H1 (cell line): ENCODE measurements around the gene SSBP3. TPM values are rescaled to one million over a fixed set of nuclear protein-coding genes. Genes with fewer than 3 reads are reported as not detected.

Experiments used
- CTCF ChIA-PET: fragments of 300-600 bp; sonication (Branson Sonifier 250); formaldehyde crosslinking; loops from one replicate; lab custom pipeline; 2021; ENCODE audit not compliant: partially characterized antibody; lab: Charles Lee
- POLR2A ChIA-PET: fragments of 300-600 bp; sonication (Branson Sonifier 250); formaldehyde crosslinking; loops from one replicate; lab custom pipeline; 2021; ENCODE audit warnings: inconsistent platforms; ENCODE audit not compliant: partially characterized antibody; lab: Charles Lee
- DNase-seq, 2 experiments: peaks; one replicate each; pipeline versions ENCODE4 v3.0.0 to v3.0.0-alpha.2; 2010 to 2022; ENCODE audit warnings: low spot score in 2 of 2, low read depth in 1 of 2, mixed read lengths in 1 of 2
- FAIRE-seq: peaks from 2 replicates; lab custom pipeline; 2011; peaks lifted over from hg19 to GRCh38; lab: Jason Lieb, UNC
- H2AFZ ChIP-seq: 2 replicates; pipeline ENCODE4 v1.8.1; 2012; ENCODE audit warnings: low read length, inconsistent platforms
- H2AK5ac ChIP-seq: 2 replicates; pipeline ENCODE4 v1.6.1; 2013; ENCODE audit warnings: low read depth, low read length
- H2BK120ac ChIP-seq: replicated peaks from 2 replicates; pipeline ENCODE3; 2013; ENCODE audit warnings: low read depth, low read length, inconsistent platforms
- H2BK12ac ChIP-seq: 2 replicates; pipeline ENCODE4 v1.6.1; 2013; ENCODE audit warnings: low read depth, low read length
- H2BK15ac ChIP-seq: 2 replicates; pipeline ENCODE4 v1.6.1; 2013; ENCODE audit warnings: low read length
- H2BK20ac ChIP-seq: 2 replicates; pipeline ENCODE4 v1.6.1; 2013; ENCODE audit warnings: low read length
- H2BK5ac ChIP-seq: 2 replicates; pipeline ENCODE4 v1.6.1; 2013; ENCODE audit warnings: low read depth, low read length
- H3K14ac ChIP-seq: 2 replicates; pipeline ENCODE4 v1.6.1; 2013; ENCODE audit warnings: inconsistent platforms; ENCODE audit not compliant: insufficient read length
- H3K18ac ChIP-seq: 2 replicates; pipeline ENCODE4 v1.6.1; 2013; ENCODE audit warnings: low read length; ENCODE audit errors: extremely low read depth
- H3K23ac ChIP-seq: 2 replicates; pipeline ENCODE4 v1.6.1; 2013; ENCODE audit warnings: inconsistent platforms; ENCODE audit not compliant: insufficient read length
- H3K23me2 ChIP-seq: 2 replicates; pipeline ENCODE4 v1.6.1; 2013; ENCODE audit warnings: low read depth, low read length
- H3K27ac ChIP-seq: 2 replicates; pipeline ENCODE4 v1.6.1; 2011; ENCODE audit warnings: low read depth, low read length, inconsistent platforms
- H3K27me3 ChIP-seq, 4 experiments: replicated peaks in 1 of 4; 1 replicate in 1 of 4; 2 replicates in 3 of 4; pipeline versions ENCODE4 v1.6.1 to v1.8.1; 2011 to 2013; ENCODE audit warnings: low read length in 3 of 4, mild to moderate bottlenecking in 3 of 4, inconsistent platforms in 2 of 4, mixed read lengths in 2 of 4, moderate library complexity in 1 of 4; ENCODE audit not compliant: control insufficient read depth in 3 of 4, insufficient read depth in 3 of 4; ENCODE audit errors: extremely low read depth in 1 of 4
- H3K36me3 ChIP-seq, 4 experiments: 2 replicates each; pipeline versions ENCODE4 v1.6.1 to v1.8.1; 2011 to 2013; ENCODE audit warnings: mild to moderate bottlenecking in 4 of 4, low read length in 3 of 4, moderate library complexity in 2 of 4, control low read depth in 1 of 4, inconsistent platforms in 1 of 4; ENCODE audit not compliant: insufficient read depth in 4 of 4, control insufficient read depth in 2 of 4
- H3K4ac ChIP-seq: replicated peaks from 2 replicates; pipeline ENCODE3; 2013; ENCODE audit warnings: low read length, low read depth, mixed read lengths, inconsistent platforms; ENCODE audit not compliant: insufficient read length
- H3K4me1 ChIP-seq, 4 experiments: replicated peaks in 1 of 4; 1 replicate in 1 of 4; 2 replicates in 3 of 4; pipeline versions ENCODE4 v1.6.1 to v1.8.1; 2011 to 2013; ENCODE audit warnings: low read length in 3 of 4, inconsistent platforms in 2 of 4, mixed read lengths in 1 of 4; ENCODE audit not compliant: insufficient read depth in 4 of 4, control insufficient read depth in 3 of 4
- H3K4me2 ChIP-seq, 2 experiments: 2 replicates each; pipeline versions ENCODE4 v1.6.1 to v1.8.1; 2011 to 2013; ENCODE audit warnings: low read depth in 2 of 2, low read length in 2 of 2, control low read depth in 1 of 2, inconsistent platforms in 1 of 2, mild to moderate bottlenecking in 1 of 2; ENCODE audit not compliant: insufficient read depth in 1 of 2
- H3K4me3 ChIP-seq, 4 experiments: fragments of 200-600, 300-600 bp in 1 of 4; sonication (generic), shearing (Covaris generic), sonication (Bioruptor Twin) in 1 of 4; 2 replicates each; pipeline versions ENCODE4 v1.5.1 to v1.8.1; 2011 to 2016; ENCODE audit warnings: low read length in 4 of 4, low read depth in 3 of 4, control low read depth in 2 of 4, inconsistent platforms in 2 of 4, mild to moderate bottlenecking in 2 of 4, mixed read lengths in 1 of 4, moderate library complexity in 1 of 4; ENCODE audit not compliant: insufficient read depth in 2 of 4; ENCODE audit errors: extremely low read depth in 1 of 4
- H3K56ac ChIP-seq: replicated peaks from 2 replicates; pipeline ENCODE3; 2013; ENCODE audit warnings: low read depth, mild to moderate bottlenecking, mixed read lengths, low read length, inconsistent platforms; ENCODE audit not compliant: insufficient read length
- H3K79me1 ChIP-seq: 2 replicates; pipeline ENCODE4 v1.6.1; 2013; ENCODE audit warnings: low read depth, low read length, control low read depth
- H3K79me2 ChIP-seq, 2 experiments: 2 replicates each; pipeline versions ENCODE4 v1.6.1 to v1.8.1; 2012 to 2013; ENCODE audit warnings: low read length in 2 of 2, mild to moderate bottlenecking in 2 of 2, inconsistent platforms in 1 of 2; ENCODE audit not compliant: insufficient read depth in 2 of 2, control insufficient read depth in 1 of 2
- H3K9ac ChIP-seq, 4 experiments: replicated peaks in 1 of 4; 1 replicate in 1 of 4; 2 replicates in 3 of 4; pipeline versions ENCODE4 v1.6.1 to v1.8.1; 2011 to 2013; ENCODE audit warnings: low read depth in 3 of 4, low read length in 3 of 4, control low read depth in 2 of 4, mild to moderate bottlenecking in 2 of 4, moderate library complexity in 2 of 4, inconsistent platforms in 1 of 4; ENCODE audit errors: extremely low read depth in 1 of 4
- H3K9me3 ChIP-seq, 2 experiments: 2 replicates each; pipeline versions ENCODE4 v1.6.1 to v1.8.1; 2012 to 2013; ENCODE audit warnings: mild to moderate bottlenecking in 2 of 2, moderate library complexity in 2 of 2, control low read depth in 1 of 2, inconsistent platforms in 1 of 2, low read depth in 1 of 2, low read length in 1 of 2, mixed read lengths in 1 of 2; ENCODE audit not compliant: insufficient read depth in 2 of 2
- H4K20me1 ChIP-seq, 2 experiments: replicated peaks in 1 of 2; 2 replicates each; pipeline versions ENCODE3 to v1.8.1; 2011 to 2013; ENCODE audit warnings: inconsistent platforms in 2 of 2, low read length in 2 of 2, mild to moderate bottlenecking in 1 of 2; ENCODE audit not compliant: insufficient read depth in 2 of 2, control insufficient read depth in 1 of 2
- H4K5ac ChIP-seq: 2 replicates; pipeline ENCODE4 v1.6.1; 2013; ENCODE audit warnings: low read length, low read depth, mixed read lengths, inconsistent platforms; ENCODE audit not compliant: insufficient read length
- H4K8ac ChIP-seq: 2 replicates; pipeline ENCODE4 v1.8.0; 2013; ENCODE audit warnings: mild to moderate bottlenecking, moderate library complexity, low read length, inconsistent platforms; ENCODE audit not compliant: insufficient read depth; ENCODE audit errors: extremely low read depth
- H4K91ac ChIP-seq: replicated peaks from 2 replicates; pipeline ENCODE3; 2013; ENCODE audit warnings: low read length, mixed read lengths, inconsistent platforms; ENCODE audit not compliant: insufficient read length
- CBX5 ChIP-seq: fragments of 300-800, 300-1000 bp; sonication (generic); IDR thresholded peaks from 2 replicates; pipeline ENCODE4 v1.7.1; 2016; ENCODE audit warnings: antibody characterized with exemption, low read length, low read depth
- CTCF ChIP-seq, 3 experiments: IDR thresholded peaks; 1 replicate in 2 of 3; 2 replicates in 1 of 3; pipeline versions ENCODE4 v1.5.1 to v1.6.1; 2011; ENCODE audit warnings: low read length in 3 of 3, mild to moderate bottlenecking in 3 of 3, inconsistent platforms in 2 of 3, low read depth in 1 of 3, moderate library complexity in 1 of 3; ENCODE audit not compliant: insufficient read depth in 1 of 3; ENCODE audit errors: control extremely low read depth in 1 of 3
- EZH2 ChIP-seq: fragments of 200-600 bp; sonication (generic); IDR thresholded peaks from 2 replicates; pipeline ENCODE4 v1.7.1; 2012; ENCODE audit warnings: low read depth, mild to moderate bottlenecking, moderate library complexity, low read length, inconsistent platforms; ENCODE audit not compliant: severe bottlenecking
- JUND ChIP-seq: IDR thresholded peaks from 2 replicates; pipeline ENCODE4 v1.6.1; 2011; ENCODE audit warnings: mild to moderate bottlenecking, improper control_type of control experiment, low read length
- KDM4A ChIP-seq: IDR thresholded peaks from one replicate; pipeline ENCODE4 v1.7.1; 2012; ENCODE audit warnings: low read depth, mild to moderate bottlenecking, moderate library complexity, low read length, inconsistent platforms; ENCODE audit not compliant: severe bottlenecking
- PHF8 ChIP-seq: fragments of 200-600 bp; sonication (generic); conservative IDR thresholded peaks from 2 replicates; pipeline ENCODE4 v1.7.1; 2012; ENCODE audit warnings: low read depth, mild to moderate bottlenecking, inconsistent platforms, low read length, moderate library complexity
- RAD21 ChIP-seq, 2 experiments: IDR thresholded peaks in 1 of 2; conservative IDR thresholded peaks in 1 of 2; 2 replicates each; pipeline ENCODE4 v1.6.1; 2011; ENCODE audit warnings: low read depth in 2 of 2, low read length in 2 of 2, improper control_type of control experiment in 1 of 2, inconsistent platforms in 1 of 2, mild to moderate bottlenecking in 1 of 2, moderate library complexity in 1 of 2
- RFX5 ChIP-seq: IDR thresholded peaks from 2 replicates; pipeline ENCODE4 v1.6.1; 2011; ENCODE audit warnings: low read depth, low read length, improper control_type of control experiment, borderline replicate concordance
- SIX5 ChIP-seq: IDR thresholded peaks from 2 replicates; pipeline ENCODE4 v1.6.1; 2011; ENCODE audit warnings: mild to moderate bottlenecking, low read depth, low read length
- WGBS, 2 experiments: shearing (Covaris generic) in 1 of 2; methylation state at CpG; one replicate each; pipeline versions ENCODE4 v1.1.6 to v1.1.7; 2013 to 2015; ENCODE audit warnings: low lambda C conversion rate in 2 of 2, mixed read lengths in 2 of 2, inconsistent platforms in 1 of 2, low coverage in 1 of 2, missing lambda C conversion rate in 1 of 2; ENCODE audit not compliant: insufficient replicate concordance in 2 of 2, insufficient coverage in 1 of 2, insufficient read length in 1 of 2; ENCODE audit errors: extremely low coverage in 1 of 2, missing lambda C conversion rate in 1 of 2; 5-methylcytosine and 5-hydroxymethylcytosine counted together
- polyA plus RNA-seq, 7 experiments: library from polyadenylated mRNA; depleted of rRNA in 3 of 7; stranded (reverse) in 5 of 7; unstranded in 2 of 7; fragments of >200 nt in 5 of 7; fragments of 200-250 nt in 2 of 7; gene quantifications; 1 replicate in 5 of 7; 2 replicates in 1 of 7; 4 replicates in 1 of 7; pipeline versions ENCODE4 v1.2.1 to v1.2.3, GENCODE V29; 2011 to 2013; ENCODE audit warnings: missing spikeins in 2 of 7, mixed read lengths in 2 of 7
- total RNA-seq: library from RNA; stranded (reverse); fragmentation: NEBNext Ultra II Directional; extraction: Animal tissue kit (Norgen Biotek cat#: 25700); gene quantifications from 2 replicates; pipeline ENCODE4 v1.2.1, GENCODE V29; 2021

SSBP3 gene
- total and polyA plus RNA-seq, 2 of the 8 experiments (the other 6 are each of a cell fraction or from before 2014, with no cell fraction given): 99.7 to 133 TPM

- no peaks in the 10 kb centered on the region for H3K4me1 ChIP-seq
- no peak overlapping the region for H2AK5ac ChIP-seq
- H3K36me3 ChIP-seq: no peaks in the 10 kb centered on the region
- FAIRE-seq: no peak
- H3K4ac ChIP-seq: no peak overlapping the region
- no peaks in the 10 kb centered on the region for H3K79me2 ChIP-seq
- H3K18ac ChIP-seq: no peak overlapping the region
- no peak overlapping the region for H2BK5ac ChIP-seq
- H2BK120ac ChIP-seq: no peak overlapping the region
- no peak overlapping the region for H4K91ac ChIP-seq
- no peak overlapping the region for H4K8ac ChIP-seq
- no peaks in the 10 kb centered on the region for H3K23me2 ChIP-seq
- H3K14ac ChIP-seq: no peak overlapping the region
- TF ChIP-seq PHF8 (no peak), RFX5 (no peak), CTCF (IDR thresholded peaks at IDR 0.05; ENCODE audit: control extremely low read depth in 1 of 3, insufficient read depth in 1 of 3, low read depth in 1 of 3, low read length in 3 of 3) (no peak), KDM4A (no peak), RAD21 (IDR thresholded peaks at IDR 0.05 in 1 of 2, conservative IDR thresholded peaks at IDR 0.05 in 1 of 2; ENCODE audit: low read depth in 2 of 2, low read length in 2 of 2) (no peak), SIX5 (no peak), CBX5 (no peak), JUND (no peak), EZH2 (no peak)
- H2BK15ac ChIP-seq: no peak overlapping the region
- H3K27ac ChIP-seq: no peak overlapping the region
- H3K4me3 ChIP-seq: no peak overlapping the region
- H3K9me3 ChIP-seq: no peaks in the 10 kb centered on the region
- H2BK20ac ChIP-seq: no peak overlapping the region
- H2AFZ ChIP-seq: no peak overlapping the region
- no peak overlapping the region for H4K5ac ChIP-seq
- no peak overlapping the region for H3K56ac ChIP-seq
- no peaks in the 10 kb centered on the region for H3K79me1 ChIP-seq
- no peak for DNase-seq
- WGBS, 2 experiments: 90% methylated on average over 6 of the region's 6 CpGs; no CpG with 5 or more reads in 1 of the 2 experiments
- H2BK12ac ChIP-seq: no peak overlapping the region
- ChIA-PET CTCF (interaction anchor here (1.0 to 1.7 kb wide), 5 partner anchors 9 to 95 kb away, joined by 3 to 5 read pairs (median 4); no protein-coding TSS in a partner anchor), POLR2A (interaction anchor here (0.7 to 1.2 kb wide), 3 partner anchors 12 to 45 kb away, joined by 3 to 4 read pairs (median 3); no protein-coding TSS in a partner anchor)
- no peak overlapping the region for H3K4me2 ChIP-seq
- no peak overlapping the region for H3K23ac ChIP-seq
- no peaks in the 10 kb centered on the region for H3K27me3 ChIP-seq
- H4K20me1 ChIP-seq: peaks cover 0 to 5% of the 10 kb centered on the region in 2 experiments
- H3K9ac ChIP-seq: no peak overlapping the region
Measured at GRCh38 chr1:54176621-54177327, 229.4 kb downstream of the SSBP3 start.
